ENCODE results near the gene USP48.

DNA sequence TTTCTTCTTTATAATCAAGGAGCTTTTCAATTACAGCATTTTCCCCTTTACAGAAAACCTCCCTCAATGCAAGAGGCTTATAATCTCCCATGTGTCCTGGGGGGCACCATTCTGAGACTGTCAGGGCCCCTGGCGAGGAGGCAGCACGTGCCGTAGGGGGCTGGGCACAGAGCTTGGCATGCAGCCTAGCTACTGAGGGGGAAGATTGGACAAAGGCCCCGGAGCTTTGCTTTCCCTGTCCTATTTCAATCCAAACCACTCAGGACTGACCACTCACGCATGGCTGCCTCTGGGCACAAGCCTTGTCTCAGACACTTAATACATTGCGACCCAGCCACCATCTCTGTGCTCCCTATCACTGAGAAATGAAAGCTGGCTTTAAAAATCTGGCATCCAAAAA lies 111.0 kb downstream of the USP48 start:
- no peak for TF ChIP-seq POLR2A (IDR thresholded peaks at IDR 0.05)
- TF ChIP-seq, protein P1, sequence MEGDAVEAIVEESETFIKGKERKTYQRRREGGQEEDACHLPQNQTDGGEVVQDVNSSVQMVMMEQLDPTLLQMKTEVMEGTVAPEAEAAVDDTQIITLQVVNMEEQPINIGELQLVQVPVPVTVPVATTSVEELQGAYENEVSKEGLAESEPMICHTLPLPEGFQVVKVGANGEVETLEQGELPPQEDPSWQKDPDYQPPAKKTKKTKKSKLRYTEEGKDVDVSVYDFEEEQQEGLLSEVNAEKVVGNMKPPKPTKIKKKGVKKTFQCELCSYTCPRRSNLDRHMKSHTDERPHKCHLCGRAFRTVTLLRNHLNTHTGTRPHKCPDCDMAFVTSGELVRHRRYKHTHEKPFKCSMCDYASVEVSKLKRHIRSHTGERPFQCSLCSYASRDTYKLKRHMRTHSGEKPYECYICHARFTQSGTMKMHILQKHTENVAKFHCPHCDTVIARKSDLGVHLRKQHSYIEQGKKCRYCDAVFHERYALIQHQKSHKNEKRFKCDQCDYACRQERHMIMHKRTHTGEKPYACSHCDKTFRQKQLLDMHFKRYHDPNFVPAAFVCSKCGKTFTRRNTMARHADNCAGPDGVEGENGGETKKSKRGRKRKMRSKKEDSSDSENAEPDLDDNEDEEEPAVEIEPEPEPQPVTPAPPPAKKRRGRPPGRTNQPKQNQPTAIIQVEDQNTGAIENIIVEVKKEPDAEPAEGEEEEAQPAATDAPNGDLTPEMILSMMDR (IDR thresholded peaks at IDR 0.05): no peak

Data from adrenal gland (tissue), 5 donors.